Stromal cell of bone marrow (primary cell): ENCODE measurements around the gene ROPN1L.
"Not testable (repeated sequence)": the region's sequence is repeated elsewhere in the genome, so short reads cannot be mapped to it uniquely, and the experiment has no call there.

Experiments
- DNase-seq: peaks from one replicate; pipeline ENCODE4 v3.0.0-alpha.2; 2012; ENCODE audit warnings: low read depth

Gene ROPN1L

GRCh38 chr5:10441083-10441991, at the start of gene ROPN1L:
Gene ROPN1L (plus strand): TSS chr5:10441879. CDS start chr5:10442168, 289 bp downstream.
- peak; percentile 68 for DNase-seq

DNA sequence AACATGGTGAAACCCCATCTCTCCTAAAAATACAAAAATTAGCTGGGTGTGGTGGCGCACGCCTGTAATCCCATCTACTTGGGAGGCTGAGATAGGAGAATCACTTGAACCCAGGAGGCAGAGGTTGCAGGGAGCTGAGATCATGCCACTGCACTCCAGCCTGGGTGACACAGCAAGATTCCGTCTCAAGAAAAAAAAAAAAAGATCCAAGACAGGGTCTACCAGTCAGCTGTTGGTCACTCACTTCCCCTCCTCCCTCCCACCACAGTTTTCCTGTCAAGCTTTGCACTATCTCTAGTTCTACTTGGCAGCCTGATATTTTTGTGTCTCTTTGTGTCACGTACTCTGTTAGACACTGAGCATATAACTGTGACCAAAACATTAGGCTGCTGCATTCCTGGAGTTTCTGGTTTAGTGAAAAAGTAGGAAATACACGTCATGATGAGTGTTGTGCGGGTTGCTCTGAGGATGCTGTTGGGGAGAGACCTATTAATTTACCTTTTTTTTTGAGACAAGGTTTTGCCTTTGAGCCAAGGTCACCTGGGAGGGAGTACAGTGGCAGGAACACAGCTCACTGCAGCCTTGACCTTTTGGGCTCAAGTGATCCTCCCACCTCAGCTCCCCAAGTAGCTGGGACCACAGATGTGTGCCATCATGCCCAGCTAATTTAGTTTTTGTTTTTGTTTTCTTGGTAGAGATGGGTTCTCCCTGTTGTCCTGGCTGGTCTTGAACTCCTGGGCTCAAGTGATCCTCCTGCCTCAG, 48.9 kb upstream of the ROPN1L start:
- not testable (repeated sequence) for DNase-seq

GRCh38 chr5:10393491-10393890, 48.2 kb upstream of the ROPN1L start:
- peak; percentile 10 for DNase-seq

DNA sequence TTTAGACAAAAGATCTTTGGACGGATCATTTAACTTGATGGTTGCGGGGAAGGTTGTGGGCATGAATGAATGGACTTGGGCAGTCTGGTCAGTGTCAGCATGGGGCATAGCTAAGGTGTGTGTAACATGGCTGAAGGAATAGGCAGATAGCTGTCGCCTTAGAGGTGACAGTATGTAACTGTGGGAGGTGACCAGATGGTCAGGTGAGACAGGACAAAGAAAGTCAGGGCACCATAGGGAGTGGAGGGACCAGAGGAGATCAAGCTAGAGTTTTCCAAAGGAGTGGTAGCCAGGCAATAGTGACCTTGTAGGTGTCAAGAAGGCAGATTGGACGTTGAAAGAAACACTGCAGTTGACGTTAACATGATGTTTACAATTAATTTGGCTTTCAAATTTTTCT, 45.1 kb upstream of the ROPN1L start:
- no peak for DNase-seq

DNA sequence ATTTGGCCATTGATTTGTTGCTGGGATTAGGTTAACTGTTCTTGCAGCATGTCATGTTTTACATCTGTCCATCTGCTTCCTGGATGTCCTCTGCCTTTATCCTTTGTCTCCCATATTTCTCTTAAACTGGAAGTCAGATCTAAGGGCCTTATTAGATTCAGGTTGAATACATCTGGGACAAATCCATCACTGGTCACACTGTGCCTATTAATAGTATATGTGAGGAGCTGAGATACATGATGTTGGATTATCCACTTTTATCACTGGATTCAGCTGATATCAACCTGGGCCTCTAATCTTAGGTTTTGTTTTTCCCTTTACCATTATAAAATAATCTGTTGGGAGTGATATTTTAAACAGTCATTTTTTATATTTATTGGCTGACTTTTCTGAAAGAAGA, 41.8 kb upstream of the ROPN1L start:
- no peak for DNase-seq

DNA sequence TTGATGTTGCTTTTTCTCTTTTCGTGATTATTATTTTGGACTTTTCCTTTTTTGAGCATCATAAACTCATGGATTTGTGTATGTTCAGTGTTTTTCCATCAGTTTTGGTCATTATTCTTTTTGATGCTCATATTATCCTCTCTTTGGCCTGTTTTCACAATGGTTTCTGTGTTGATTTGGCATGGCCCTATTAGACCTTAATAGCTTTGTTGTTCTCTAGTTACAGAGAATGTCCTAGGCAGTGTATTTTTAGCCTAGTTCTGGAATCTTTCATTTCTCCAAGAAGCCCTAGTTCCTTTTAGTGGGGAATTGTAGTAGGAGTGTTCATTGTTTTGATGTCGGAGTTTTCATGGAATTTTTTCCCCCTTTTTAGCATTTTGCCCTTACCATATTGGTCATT, 41.3 kb upstream of the ROPN1L start:
- DNase-seq: no peak

GRCh38 chr5:10400831-10401230, 40.8 kb upstream of the ROPN1L start:
- peak; percentile 43 for DNase-seq

DNA sequence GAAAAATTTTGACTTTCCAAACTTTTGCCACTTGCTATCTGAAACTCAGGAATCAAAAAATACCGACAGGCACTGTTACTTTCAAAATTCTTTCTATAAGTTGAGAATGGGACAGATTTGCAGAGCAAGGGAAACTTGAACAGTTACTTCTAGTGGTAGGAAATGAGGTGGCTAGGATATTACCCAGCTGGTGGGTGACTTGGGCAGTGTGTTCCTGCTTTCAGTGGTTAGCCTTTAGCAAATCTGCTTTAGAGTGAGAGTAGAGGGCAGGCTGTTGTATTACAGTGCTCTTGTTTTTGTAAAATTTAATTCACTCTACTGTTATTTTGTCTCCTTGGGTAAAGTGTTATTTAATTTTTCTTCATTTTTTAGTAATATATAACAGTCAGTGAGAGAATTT, 40.2 kb upstream of the ROPN1L start:
- no peak for DNase-seq

GRCh38 chr5:10403829-10404228, 37.9 kb upstream of the ROPN1L start:
- no peak for DNase-seq

- DNase-seq: no peak
These were observed 35.0 kb upstream of the ROPN1L start for GRCh38 chr5:10406651-10407050.

GRCh38 chr5:10409504-10409903, 32.2 kb upstream of the ROPN1L start:
- DNase-seq: no peak

GRCh38 chr5:10410662-10411061, 31.0 kb upstream of the ROPN1L start:
- no peak for DNase-seq

DNA sequence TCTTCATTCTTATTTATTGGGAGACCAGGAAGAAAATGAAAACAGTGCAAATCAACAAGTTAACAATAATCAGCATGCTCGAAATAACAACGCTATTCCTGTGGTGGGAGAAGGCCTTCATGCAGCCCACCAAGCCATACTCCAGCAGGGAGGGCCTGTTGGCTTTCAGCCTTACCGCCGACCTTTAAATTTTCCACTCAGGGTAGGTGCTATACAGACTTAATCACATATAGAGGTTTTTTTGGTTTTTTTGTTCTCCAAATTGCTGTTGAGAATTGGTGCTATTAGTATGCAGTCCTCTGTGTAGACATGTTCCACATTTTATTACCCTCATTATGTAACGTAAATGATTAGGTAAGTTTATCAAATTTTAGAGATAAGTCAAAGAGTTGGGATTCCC, 30.3 kb upstream of the ROPN1L start:
- DNase-seq: no peak

GRCh38 chr5:10416868-10417267, 24.8 kb upstream of the ROPN1L start:
- no peak for DNase-seq

GRCh38 chr5:10418654-10419345, 22.9 kb upstream of the ROPN1L start:
- no peak for DNase-seq

GRCh38 chr5:10420468-10420867, 21.2 kb upstream of the ROPN1L start:
- no peak for DNase-seq

GRCh38 chr5:10420932-10421331, 20.7 kb upstream of the ROPN1L start:
- no peak for DNase-seq

- DNase-seq: no peak
These were observed 19.6 kb upstream of the ROPN1L start for GRCh38 chr5:10421896-10422691.

GRCh38 chr5:10423022-10423421, 18.7 kb upstream of the ROPN1L start:
- no peak for DNase-seq

DNA sequence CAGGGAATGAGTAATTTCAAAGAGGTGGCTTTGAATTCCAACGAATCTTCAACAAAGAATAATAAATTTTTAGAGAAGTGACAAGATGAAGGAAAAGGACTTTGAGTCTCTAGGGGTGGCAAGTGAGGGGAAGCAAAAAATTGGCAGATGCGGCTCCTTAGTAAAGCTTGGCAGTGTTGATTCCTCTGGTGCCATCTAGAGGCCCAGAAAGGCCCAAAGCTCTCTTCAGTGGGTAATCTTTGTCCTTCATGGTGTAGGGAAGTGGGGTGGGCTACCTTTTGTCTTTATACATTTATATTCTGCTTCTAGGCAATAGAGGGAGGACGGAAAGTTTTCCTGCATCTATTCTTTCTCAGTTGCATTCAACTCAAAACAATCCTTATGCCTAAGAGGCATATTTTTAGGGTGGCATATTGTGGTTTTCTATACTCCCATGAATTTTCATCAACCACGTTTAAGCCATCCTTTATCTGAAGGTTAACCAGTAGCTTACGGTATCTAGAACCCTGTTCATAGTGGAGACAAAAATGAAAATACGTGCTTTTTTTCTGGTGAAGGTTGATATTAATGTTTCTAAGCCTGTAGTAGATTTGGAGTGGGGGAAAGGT, 17.5 kb upstream of the ROPN1L start:
- DNase-seq: peak; percentile 35

DNA sequence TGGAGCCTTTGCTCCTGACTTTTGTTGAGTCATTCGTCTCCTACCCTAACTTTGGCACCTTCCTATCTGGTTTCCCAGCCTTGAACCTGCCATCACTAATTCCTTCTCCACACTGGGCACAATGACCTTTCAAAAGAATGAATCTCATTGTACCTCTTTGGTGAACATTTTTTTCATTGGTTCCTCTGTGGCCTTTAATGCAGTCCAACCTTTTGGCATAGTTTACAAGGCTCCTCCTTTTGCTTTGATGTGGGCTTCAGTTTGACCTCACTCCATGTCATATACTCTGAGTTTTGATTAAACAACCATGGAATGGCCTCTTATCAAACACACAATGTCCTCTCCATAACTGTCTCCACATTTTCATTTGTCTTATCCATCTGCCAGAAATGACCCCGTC, 14.5 kb upstream of the ROPN1L start:
- DNase-seq: no peak
